HepG2 (cell line): ENCODE data around the gene MIEF1. TPM values are rescaled to one million over a fixed set of nuclear protein-coding genes. Genes with fewer than 3 reads are reported as not detected.

ENCODE experiments used
- ARNT2 ChIP-seq: sonication (generic); formaldehyde crosslinking; IDR thresholded peaks from 2 replicates; pipeline ENCODE4 v1.8.0; 2022; ENCODE audit warnings: mild to moderate bottlenecking, low read depth, missing genetic modification reagents, moderate library complexity
- ATF7-NPFF ChIP-seq: sonication (generic); formaldehyde crosslinking; IDR thresholded peaks from 2 replicates; pipeline ENCODE4 v1.8.1; 2023; ENCODE audit warnings: mild to moderate bottlenecking, low read depth, missing genetic modification reagents, moderate library complexity
- CBX1 ChIP-seq: IDR thresholded peaks from one replicate; pipeline ENCODE4 v1.6.1; 2016; ENCODE audit warnings: antibody characterized with exemption, low read depth
- EHMT2 ChIP-seq: fragments of 200-600 bp; sonication (generic); IDR thresholded peaks from 2 replicates; pipeline ENCODE4 v1.7.0; 2017; ENCODE audit warnings: antibody characterized with exemption, low read depth, low read length, borderline replicate concordance
- HMGA1 ChIP-seq: sonication (generic); formaldehyde crosslinking; conservative IDR thresholded peaks from 2 replicates; pipeline ENCODE4 v1.4.0; 2020; ENCODE audit warnings: missing genetic modification reagents
- HNF4G ChIP-seq, 2 experiments: sonication (generic) in 1 of 2; formaldehyde crosslinking in 1 of 2; IDR thresholded peaks; 2 replicates each; pipeline versions ENCODE4 v1.4.0 to v1.6.1; 2011 to 2020; ENCODE audit warnings: borderline replicate concordance in 2 of 2, low read depth in 2 of 2, mild to moderate bottlenecking in 2 of 2, low read length in 1 of 2, missing genetic modification reagents in 1 of 2, moderate library complexity in 1 of 2
- ISL2 ChIP-seq: sonication (generic); formaldehyde crosslinking; IDR thresholded peaks from 2 replicates; pipeline ENCODE4 v1.5.0; 2020; ENCODE audit warnings: missing genetic modification reagents
- MLX ChIP-seq: IDR thresholded peaks from 2 replicates; pipeline ENCODE4 v1.6.1; 2016
- NRL ChIP-seq: sonication (generic); formaldehyde crosslinking; IDR thresholded peaks from 2 replicates; pipeline ENCODE4 v1.5.0; 2020; ENCODE audit warnings: missing genetic modification reagents, mild to moderate bottlenecking, moderate library complexity, borderline replicate concordance
- PCBP1 ChIP-seq: fragments of 200-400 bp; formaldehyde crosslinking; IDR thresholded peaks from 2 replicates; pipeline ENCODE4 v1.6.1; 2017; ENCODE audit warnings: mild to moderate bottlenecking, low read depth, low read length, borderline replicate concordance
- PRDM4 ChIP-seq: sonication (generic); formaldehyde crosslinking; IDR thresholded peaks from 2 replicates; pipeline ENCODE4 v1.9.0; 2021; ENCODE audit warnings: missing genetic modification reagents, borderline replicate concordance
- SRY ChIP-seq: sonication (generic); formaldehyde crosslinking; IDR thresholded peaks from 2 replicates; pipeline ENCODE4 v1.8.0; 2022; ENCODE audit warnings: mild to moderate bottlenecking, missing genetic modification reagents
- TEAD3 ChIP-seq: optimal IDR thresholded peaks from 2 replicates; pipeline ENCODE3; 2016; ENCODE audit warnings: borderline replicate concordance
- ZBTB38 ChIP-seq: sonication (generic); formaldehyde crosslinking; IDR thresholded peaks from 2 replicates; pipeline ENCODE4 v1.5.1; 2020; ENCODE audit warnings: mild to moderate bottlenecking, missing genetic modification reagents
- ZMYM4 ChIP-seq: sonication (generic); formaldehyde crosslinking; IDR thresholded peaks from 2 replicates; pipeline ENCODE4 v1.8.1; 2023; ENCODE audit warnings: mild to moderate bottlenecking, missing genetic modification reagents
- ZNF256 ChIP-seq: sonication (generic); formaldehyde crosslinking; conservative IDR thresholded peaks from 2 replicates; pipeline ENCODE4 v1.4.0; 2020; ENCODE audit warnings: missing genetic modification reagents
- ZNF296 ChIP-seq: sonication (generic); formaldehyde crosslinking; conservative IDR thresholded peaks from 2 replicates; pipeline ENCODE4 v1.5.0; 2020; ENCODE audit warnings: mild to moderate bottlenecking, missing genetic modification reagents
- ZNF33B ChIP-seq: sonication (generic); formaldehyde crosslinking; IDR thresholded peaks from 2 replicates; pipeline ENCODE4 v1.5.1; 2020; ENCODE audit warnings: mild to moderate bottlenecking, missing genetic modification reagents
- ZNF512B ChIP-seq: sonication (generic); formaldehyde crosslinking; IDR thresholded peaks from 2 replicates; pipeline ENCODE4 v1.5.1; 2020; ENCODE audit warnings: missing genetic modification reagents, mild to moderate bottlenecking, borderline replicate concordance
- ZNF678 ChIP-seq: sonication (generic); formaldehyde crosslinking; IDR thresholded peaks from 2 replicates; pipeline ENCODE4 v1.4.0; 2020; ENCODE audit warnings: mild to moderate bottlenecking, missing genetic modification reagents
- polyA plus RNA-seq, 8 experiments: library from polyadenylated mRNA; depleted of rRNA in 3 of 8; stranded (reverse) in 7 of 8; unstranded in 1 of 8; fragments of >200 nt; fragmentation: Illumina TruSeq in 4 of 8; extraction: Trizol in 4 of 8; gene quantifications; 2 replicates each; pipeline versions ENCODE4 v1.2.1 to v1.2.3, GENCODE V29; 2011 to 2016; ENCODE audit warnings: low read depth in 4 of 8, missing spikeins in 1 of 8, mixed read lengths in 1 of 8; ENCODE audit not compliant: insufficient read depth in 1 of 8
- total RNA-seq, 5 experiments: library from RNA; depleted of rRNA; stranded (reverse); fragments of >200 nt; fragmentation: Illumina TruSeq; extraction: Trizol; gene quantifications; 2 replicates each; pipeline ENCODE4 v1.2.3, GENCODE V29; 2016; ENCODE audit warnings: low read depth in 1 of 5
- TF ChIP-seq, protein P1 (sequence below): sonication (generic); formaldehyde crosslinking; IDR thresholded peaks from 2 replicates; pipeline ENCODE4 v1.8.0; 2022; ENCODE audit warnings: missing genetic modification reagents, mild to moderate bottlenecking, inconsistent platforms, borderline replicate concordance

The MIEF1 gene
- total and polyA plus RNA-seq, 2 of the 13 experiments (the other 11 are each of a cell fraction or from before 2014, with no cell fraction given) = 21.7 to 34.8 TPM

DNA sequence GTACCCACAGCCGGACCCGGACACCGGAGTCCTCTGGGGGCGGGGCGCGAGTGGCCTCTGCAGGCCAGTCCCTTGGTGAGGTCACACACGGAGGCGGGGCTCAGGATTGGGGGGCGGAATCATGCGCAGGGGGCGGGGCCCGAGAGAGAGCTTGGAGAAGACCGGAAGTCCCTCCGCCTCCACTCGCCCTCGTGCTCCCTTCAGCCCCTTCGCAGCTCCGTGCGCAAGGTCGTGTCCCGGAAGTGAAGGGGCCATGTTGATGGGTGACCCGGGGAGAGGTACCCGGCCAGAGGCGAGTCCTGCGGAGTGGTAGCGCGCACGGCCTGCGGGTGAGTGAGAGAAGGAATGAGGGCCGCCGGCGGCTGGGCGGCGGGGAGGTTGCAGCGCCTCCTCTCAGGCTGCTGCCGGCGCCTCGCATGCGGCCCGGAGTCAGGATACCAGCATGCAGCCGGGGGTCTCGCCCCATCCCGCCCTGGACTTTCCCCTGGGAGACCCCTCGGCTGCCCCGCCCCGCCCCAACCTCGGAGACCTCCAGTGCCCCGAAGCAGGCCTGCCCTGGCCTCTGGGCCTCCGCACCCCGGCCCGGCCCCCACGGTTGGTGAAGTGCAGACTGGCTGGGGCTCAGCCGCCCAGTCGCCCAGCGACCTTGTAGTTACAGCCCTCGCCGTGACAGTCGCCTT, at the start of gene MIEF1 (continued):
- TF ChIP-seq ZBTB38 = no peak
- TF ChIP-seq ISL2 (CRISPR knock-in tag) = peak; percentile 56; the same call in 1 of the 2 replicates
- TF ChIP-seq CBX1 = no peak
- TF ChIP-seq HMGA1 = no peak
- TF ChIP-seq, protein P1, sequence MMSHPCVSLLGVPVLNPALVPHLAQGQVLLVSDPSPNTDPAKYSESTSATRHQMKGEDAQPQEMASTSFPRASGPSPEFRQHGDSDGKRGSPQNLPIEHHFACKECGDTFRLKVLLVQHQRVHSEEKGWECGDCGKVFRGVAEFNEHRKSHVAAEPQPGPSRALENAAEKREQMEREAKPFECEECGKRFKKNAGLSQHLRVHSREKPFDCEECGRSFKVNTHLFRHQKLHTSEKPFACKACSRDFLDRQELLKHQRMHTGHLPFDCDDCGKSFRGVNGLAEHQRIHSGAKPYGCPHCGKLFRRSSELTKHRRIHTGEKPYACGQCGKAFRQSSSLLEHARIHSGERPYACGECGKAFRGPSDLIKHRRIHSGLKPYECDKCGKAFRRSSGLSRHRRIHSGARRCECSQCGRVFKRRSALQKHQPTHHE = no peak
- TF ChIP-seq EHMT2 = no peak
- TF ChIP-seq ZNF512B (CRISPR knock-in tag) = no peak
- TF ChIP-seq ZMYM4 = peak; percentile 50; the same call in 1 of the 2 replicates
- no peak for TF ChIP-seq ZNF33B (CRISPR knock-in tag)
- 0 out of 2 replicates have a peak, but pooled peaks have one; percentile 45 for TF ChIP-seq ARNT2
- no peak for TF ChIP-seq ZNF296
- TF ChIP-seq MLX (CRISPR knock-in tag) = peak; percentile 47; the same call in 1 of the 2 replicates
- peak; percentile 60; the same call in 1 of the 2 replicates for TF ChIP-seq SRY (CRISPR knock-in tag)
- no peak for TF ChIP-seq PRDM4 (CRISPR knock-in tag)
- TF ChIP-seq ZNF678 (CRISPR knock-in tag) = no peak
- no peak for TF ChIP-seq PCBP1
- no peak for TF ChIP-seq NRL
- TF ChIP-seq ATF7-NPFF (CRISPR knock-in tag) = peak; percentile 59
- 0 out of 2 replicates have a peak, but pooled peaks have one; percentile 5 for TF ChIP-seq HNF4G (IDR thresholded peaks at IDR 0.05; ENCODE audit: borderline replicate concordance, low read depth, low read length)
- no peak for TF ChIP-seq HNF4G (CRISPR knock-in tag; IDR thresholded peaks at IDR 0.05; ENCODE audit: borderline replicate concordance, low read depth)
- TF ChIP-seq ZNF256 = no peak
- TF ChIP-seq TEAD3 (CRISPR knock-in tag) = peak; percentile 58
